UCSD-AML1 (cell line): ENCODE data around the gene S100A9.
A peak's percentile ranks its signal among the peaks of the same experiment; 100 is the strongest.
"Not testable (repeated sequence)": the region's sequence is repeated elsewhere in the genome, so short reads cannot be mapped to it uniquely, and the experiment has no call there.

Experiments used
- DNase-seq: peaks from one replicate; lab custom pipeline; 2025; ENCODE audit not compliant: unreplicated experiment; lab: John Stamatoyannopoulos, UW

S100A9 gene

GRCh38 chr1:153403421-153404085 is 45.9 kb downstream of the S100A9 start:
- DNase-seq = no peak

GRCh38 chr1:153404086-153404635 is 46.5 kb downstream of the S100A9 start:
- no peak for DNase-seq

GRCh38 chr1:153404768-153405167 is 47.1 kb downstream of the S100A9 start:
- peak; percentile 58 for DNase-seq

DNA sequence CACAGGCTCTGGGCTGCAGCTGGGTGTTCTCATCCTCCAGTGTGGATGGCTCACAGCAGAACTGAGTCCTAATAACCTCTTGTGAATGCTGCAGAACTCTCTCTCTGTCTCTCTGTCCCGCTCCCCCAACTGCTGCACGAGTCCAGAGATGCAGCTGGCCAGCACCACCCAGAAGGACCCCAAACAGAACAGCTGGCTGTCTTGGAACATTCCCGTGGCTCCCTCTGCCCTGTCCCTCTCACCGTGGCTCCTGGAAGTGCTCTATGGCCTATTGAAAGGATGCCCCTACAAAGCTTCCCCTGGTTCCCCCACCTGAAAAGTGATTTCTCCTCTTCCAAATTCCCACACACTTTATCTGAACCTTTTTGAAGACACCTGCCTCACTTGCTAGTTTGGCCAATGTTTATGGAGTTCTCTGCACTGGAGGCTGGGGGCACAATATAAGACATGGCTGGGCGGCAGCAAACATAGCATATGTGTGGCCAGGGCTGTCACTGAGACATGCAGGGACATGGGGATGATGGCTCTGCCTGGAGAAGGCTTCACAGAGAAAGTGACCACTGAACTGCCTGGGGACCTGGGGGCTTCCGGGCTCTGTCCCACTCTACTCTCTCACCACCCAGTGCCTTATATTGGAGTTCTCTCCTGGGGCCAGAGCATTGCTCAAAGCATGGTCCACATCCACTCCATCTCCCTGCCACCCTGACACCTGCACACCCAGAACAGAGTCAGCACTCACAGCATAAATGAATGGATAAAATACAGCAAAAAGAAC is 48.4 kb downstream of the S100A9 start:
- not testable (repeated sequence) for DNase-seq

GRCh38 chr1:153407274-153407673 is 49.6 kb downstream of the S100A9 start:
- not testable (repeated sequence) for DNase-seq
